Activated CD4-positive, alpha-beta T cell treated with anti-CD3 and anti-CD28 coated beads, Interleukin-2, Interleukin-6, amounts not matched to agents 100 ng/mL and 50 ng/mL, durations not matched to agents 16 hours and 8 hours (primary cell): ENCODE measurements around the gene P4HA2.

Experiments used
- DNase-seq: peaks from one replicate; pipeline ENCODE4 v3.0.0-alpha.2; 2020

The P4HA2 gene

GRCh38 chr5:132264546-132265335 lies 37.1 kb upstream of the P4HA2 start:
- no peak for DNase-seq

- no peak for DNase-seq
These were observed 36.1 kb upstream of the P4HA2 start for GRCh38 chr5:132263548-132264261.

- no peak for DNase-seq
These were observed 35.4 kb upstream of the P4HA2 start for GRCh38 chr5:132262882-132263547.

- DNase-seq: no peak
These were observed 34.5 kb upstream of the P4HA2 start for GRCh38 chr5:132261881-132262845.

GRCh38 chr5:132260714-132261551 lies 33.3 kb upstream of the P4HA2 start:
- DNase-seq: no peak

GRCh38 chr5:132260051-132260450 lies 32.4 kb upstream of the P4HA2 start:
- DNase-seq: no peak

- no peak for DNase-seq
These were observed 31.6 kb upstream of the P4HA2 start for GRCh38 chr5:132259069-132259851.

- DNase-seq: no peak
These were observed 30.7 kb upstream of the P4HA2 start for GRCh38 chr5:132258102-132259068.

GRCh38 chr5:132257131-132258101 lies 29.8 kb upstream of the P4HA2 start, which contains the start of gene PDLIM4:
TSS of gene PDLIM4 (plus strand) at chr5:132257696. CDS start at chr5:132257735, 39 bp downstream.
- DNase-seq: no peak

GRCh38 chr5:132256783-132257130 lies 29.1 kb upstream of the P4HA2 start:
- DNase-seq: no peak

GRCh38 chr5:132256086-132256782 lies 28.6 kb upstream of the P4HA2 start:
- DNase-seq: no peak

GRCh38 chr5:132254321-132254977 lies 26.8 kb upstream of the P4HA2 start:
- no peak for DNase-seq

GRCh38 chr5:132253452-132254320 lies 26.0 kb upstream of the P4HA2 start:
- no peak for DNase-seq

GRCh38 chr5:132253008-132253441 lies 25.4 kb upstream of the P4HA2 start:
- DNase-seq: no peak

GRCh38 chr5:132251220-132251725 lies 23.6 kb upstream of the P4HA2 start:
- DNase-seq: no peak

- no peak for DNase-seq
These were observed 22.9 kb upstream of the P4HA2 start for GRCh38 chr5:132250547-132250946.
